ENCODE results near the gene TMEM145. TPM values are rescaled to one million over a fixed set of nuclear protein-coding genes. Genes with fewer than 3 reads are reported as not detected.

The TMEM145 gene
- total RNA-seq, 1 experiment from 2014 or later, result 1.2 TPM

GRCh38 chr19:42360787-42361544, 47.9 kb downstream of the TMEM145 start:
- no peak for DNase-seq
- CTCF ChIA-PET, result no interaction called here
- Histone ChIP-seq H3K9me2 (ENCODE audit: insufficient read depth) (no peaks in the 10 kb centered on the region), H3K9me3 (ENCODE audit: insufficient read depth, low read depth) (no peaks in the 10 kb centered on the region; the same call in 1 of the 2 replicates), H3K27ac (no peak overlapping the region), H2AFZ (no peak overlapping the region), H3K4me1 (replicated peaks; ENCODE audit: insufficient read depth) (no peaks in the 10 kb centered on the region), H3F3A (ENCODE audit: insufficient read depth, low read depth) (no peaks in the 10 kb centered on the region), H3K27me3 (ENCODE audit: insufficient read depth, low read depth) (no peaks in the 10 kb centered on the region), H3K79me2 (ENCODE audit: low read depth) (no peaks in the 10 kb centered on the region), H3K4me3 (no peak overlapping the region), H3K36me3 (ENCODE audit: low read depth) (no peaks in the 10 kb centered on the region), H4K20me1 (ENCODE audit: insufficient read depth) (no peaks in the 10 kb centered on the region), H3K4me2 (no peak overlapping the region)
- intact Hi-C loops (cut with micrococcal nuclease; ENCODE audit: unreplicated experiment), result no loop called here
- BruUV-seq (replicated peaks), result no TSS peak
- POLR2A ChIA-PET (ENCODE audit: unreplicated experiment), result no interaction called here
- TF ChIP-seq EZH2 (IDR thresholded peaks at IDR 0.05; ENCODE audit: low read depth) (no peak), CTCF (conservative IDR thresholded peaks at IDR 0.05) (no peak)

- BruUV-seq (replicated peaks), result no TSS peak
- CTCF ChIA-PET, result no interaction called here
These were observed 48.4 kb downstream of the TMEM145 start for GRCh38 chr19:42361545-42361910.

GRCh38 chr19:42362342-42362741, 49.2 kb downstream of the TMEM145 start:
- intact Hi-C loops (cut with micrococcal nuclease; ENCODE audit: unreplicated experiment), result no loop called here
- H3K4me3 ChIP-seq, result no peak overlapping the region
- no TSS peak for BruUV-seq (replicated peaks)
- CTCF ChIA-PET, result no interaction called here
- TF ChIP-seq EZH2 (IDR thresholded peaks at IDR 0.05; ENCODE audit: low read depth) (no peak), CTCF (conservative IDR thresholded peaks at IDR 0.05) (no peak)
- no peaks in the 10 kb centered on the region for H3K4me1 ChIP-seq (replicated peaks; ENCODE audit: insufficient read depth)
- H2AFZ ChIP-seq, result no peak overlapping the region
- H3K36me3 ChIP-seq (ENCODE audit: low read depth), result no peaks in the 10 kb centered on the region
- H4K20me1 ChIP-seq (ENCODE audit: insufficient read depth), result no peaks in the 10 kb centered on the region
- H3K4me2 ChIP-seq, result no peak overlapping the region
- no peaks in the 10 kb centered on the region for H3K27me3 ChIP-seq (ENCODE audit: insufficient read depth, low read depth)
- no peak for DNase-seq
- no peaks in the 10 kb centered on the region for H3K9me2 ChIP-seq (ENCODE audit: insufficient read depth)
- H3F3A ChIP-seq (ENCODE audit: insufficient read depth, low read depth), result no peaks in the 10 kb centered on the region
- H3K27ac ChIP-seq, result no peak overlapping the region
- POLR2A ChIA-PET (ENCODE audit: unreplicated experiment), result no interaction called here
- H3K9me3 ChIP-seq (ENCODE audit: insufficient read depth, low read depth), result no peaks in the 10 kb centered on the region; the same call in 1 of the 2 replicates
- H3K79me2 ChIP-seq (ENCODE audit: low read depth), result no peaks in the 10 kb centered on the region

More at GRCh38 chr19:42361545-42361910, 48.4 kb downstream of the TMEM145 start:
- Histone ChIP-seq H3K79me2 (ENCODE audit: low read depth) (no peaks in the 10 kb centered on the region), H2AFZ (no peak overlapping the region), H3K4me3 (no peak overlapping the region), H4K20me1 (ENCODE audit: insufficient read depth) (no peaks in the 10 kb centered on the region), H3K4me1 (replicated peaks; ENCODE audit: insufficient read depth) (no peaks in the 10 kb centered on the region), H3K27me3 (ENCODE audit: insufficient read depth, low read depth) (no peaks in the 10 kb centered on the region), H3K4me2 (no peak overlapping the region), H3K9me3 (ENCODE audit: insufficient read depth, low read depth) (no peaks in the 10 kb centered on the region; the same call in 1 of the 2 replicates), H3K9me2 (ENCODE audit: insufficient read depth) (no peaks in the 10 kb centered on the region), H3K36me3 (ENCODE audit: low read depth) (no peaks in the 10 kb centered on the region), H3F3A (ENCODE audit: insufficient read depth, low read depth) (no peaks in the 10 kb centered on the region), H3K27ac (no peak overlapping the region)
- TF ChIP-seq CTCF (conservative IDR thresholded peaks at IDR 0.05), result no peak
- TF ChIP-seq EZH2 (IDR thresholded peaks at IDR 0.05; ENCODE audit: low read depth), result no peak
- intact Hi-C loops (cut with micrococcal nuclease; ENCODE audit: unreplicated experiment), result no loop called here
- POLR2A ChIA-PET (ENCODE audit: unreplicated experiment), result no interaction called here
- DNase-seq, result no peak

All from PC-9 (cell line).